ENCODE data around the gene TMEM121. TPM values are rescaled to one million over a fixed set of nuclear protein-coding genes. Genes with fewer than 3 reads are reported as not detected.

Gene TMEM121
- total RNA-seq, 1 experiment from 2014 or later: not detected

GRCh38 chr14:105487986-105488777, 38.2 kb upstream of the TMEM121 start:
- intact Hi-C loops (cut with micrococcal nuclease; ENCODE audit: unreplicated experiment): loop anchor here (5.0 kb wide), 1 partner anchor 511 kb away; the partner anchor contains the start of gene AHNAK2
- Histone ChIP-seq H3K27me3 (replicated peaks; ENCODE audit: control insufficient read depth, insufficient read depth, low read length) (no peaks in the 10 kb centered on the region), H3K4me1 (peaks cover 36% of the 10 kb centered on the region), H3K36me3 (ENCODE audit: control insufficient read depth, insufficient read depth, low read length) (no peaks in the 10 kb centered on the region; the same call in 1 of the 2 replicates), H3K4me3 (ENCODE audit: low read depth, low read length) (peak overlapping the region; percentile 62), H3K9me3 (no peaks in the 10 kb centered on the region)
- no peak for DNase-seq
- peak overlapping the region; percentile 69 for H3K4me3 Mint-ChIP-seq (ENCODE audit: unreplicated experiment)
- H3K36me3 Mint-ChIP-seq (ENCODE audit: insufficient read depth, unreplicated experiment): peaks cover 12% of the 10 kb centered on the region
- CTCF ChIA-PET: interaction anchor here (2.9 kb wide), 1 partner anchor 7 kb away, joined by 57 read pairs; no protein-coding TSS in a partner anchor
- BruUV-seq (replicated peaks): TSS peak; percentile 14
- H3K4me1 Mint-ChIP-seq (ENCODE audit: low read depth, unreplicated experiment): no peaks in the 10 kb centered on the region
- no peaks in the 10 kb centered on the region for H3K27me3 Mint-ChIP-seq (ENCODE audit: insufficient read depth, unreplicated experiment)
- H3K27ac Mint-ChIP-seq (ENCODE audit: unreplicated experiment): peak overlapping the region; percentile 77
- no peak for TF ChIP-seq CTCF (IDR thresholded peaks at IDR 0.05; ENCODE audit: insufficient read depth in 1 of 2, low read depth in 1 of 2, low read length in 1 of 2, severe bottlenecking in 1 of 2, unreplicated experiment in 1 of 2)
- H3K9me3 Mint-ChIP-seq (ENCODE audit: unreplicated experiment): no peaks in the 10 kb centered on the region
- POLR2A ChIA-PET: no interaction called here

GRCh38 chr14:105488781-105489541, 37.4 kb upstream of the TMEM121 start:
- no peak for TF ChIP-seq CTCF (IDR thresholded peaks at IDR 0.05; ENCODE audit: insufficient read depth in 1 of 2, low read depth in 1 of 2, low read length in 1 of 2, severe bottlenecking in 1 of 2, unreplicated experiment in 1 of 2)
- ChIA-PET POLR2A (interaction anchor here (1.8 kb wide), 1 partner anchor 8 kb away, joined by 14 read pairs; no protein-coding TSS in a partner anchor), CTCF (interaction anchor here (0.6 to 2.9 kb wide), 11 partner anchors 8 to 757 kb away, joined by 4 to 57 read pairs (median 6); no protein-coding TSS in a partner anchor)
- Mint-ChIP-seq H3K27me3 (ENCODE audit: insufficient read depth, unreplicated experiment) (no peaks in the 10 kb centered on the region), H3K9me3 (ENCODE audit: unreplicated experiment) (no peaks in the 10 kb centered on the region), H3K36me3 (ENCODE audit: insufficient read depth, unreplicated experiment) (peaks cover 12% of the 10 kb centered on the region), H3K4me1 (ENCODE audit: low read depth, unreplicated experiment) (no peaks in the 10 kb centered on the region), H3K4me3 (ENCODE audit: unreplicated experiment) (peak overlapping the region; percentile 79), H3K27ac (ENCODE audit: unreplicated experiment) (peak overlapping the region; percentile 77)
- peaks cover 36% of the 10 kb centered on the region for H3K4me1 ChIP-seq
- no peaks in the 10 kb centered on the region; the same call in 1 of the 2 replicates for H3K36me3 ChIP-seq (ENCODE audit: control insufficient read depth, insufficient read depth, low read length)
- peak overlapping the region; percentile 61 for H3K4me3 ChIP-seq (ENCODE audit: low read depth, low read length)
- intact Hi-C loops (cut with micrococcal nuclease; ENCODE audit: unreplicated experiment): loop anchor here (1.0 to 5.0 kb wide), 2 partner anchors 8 to 512 kb away; partner anchors contain the start of gene AHNAK2
- DNase-seq: no peak
- no peaks in the 10 kb centered on the region for H3K27me3 ChIP-seq (replicated peaks; ENCODE audit: control insufficient read depth, insufficient read depth, low read length)
- no peaks in the 10 kb centered on the region for H3K9me3 ChIP-seq
- TSS peak; percentile 36 for BruUV-seq (replicated peaks)
